HG03135 (cell line): Measurements from ENCODE around the gene PRKN.

Experiments
- ATAC-seq: cut with Tn5 transposase; IDR thresholded peaks from one replicate; pipeline ENCODE4 v1.9.1; 2021; ENCODE audit warnings: mild to moderate bottlenecking, moderate library complexity; ENCODE audit not compliant: unreplicated experiment

The PRKN gene

GRCh38 chr6:162153120-162153519 lies 574.4 kb downstream of the PRKN start:
- no peak for ATAC-seq

- ATAC-seq = no peak
Measured at GRCh38 chr6:162151021-162151665, 576.4 kb downstream of the PRKN start.

- ATAC-seq = no peak
Measured at GRCh38 chr6:162150295-162150694, 577.3 kb downstream of the PRKN start.

GRCh38 chr6:162149786-162150185 lies 577.8 kb downstream of the PRKN start:
- ATAC-seq = no peak

- no peak for ATAC-seq
Measured at GRCh38 chr6:162147805-162148204, 579.8 kb downstream of the PRKN start.

GRCh38 chr6:162147281-162147680 lies 580.3 kb downstream of the PRKN start:
- no peak for ATAC-seq

GRCh38 chr6:162140251-162140852 lies 587.2 kb downstream of the PRKN start:
- ATAC-seq = no peak

GRCh38 chr6:162125659-162126058 lies 601.9 kb downstream of the PRKN start:
- no peak for ATAC-seq

- ATAC-seq = no peak
Measured at GRCh38 chr6:162124710-162125435, 602.7 kb downstream of the PRKN start.

- ATAC-seq = no peak
Measured at GRCh38 chr6:162123797-162124196, 603.8 kb downstream of the PRKN start.

- no peak for ATAC-seq
Measured at GRCh38 chr6:162119341-162119740, 608.2 kb downstream of the PRKN start.

- no peak for ATAC-seq
Measured at GRCh38 chr6:162118706-162119105, 608.9 kb downstream of the PRKN start.

GRCh38 chr6:162116902-162117525 lies 610.6 kb downstream of the PRKN start:
- ATAC-seq = no peak

- no peak for ATAC-seq
Measured at GRCh38 chr6:162109480-162110050, 618.0 kb downstream of the PRKN start.

- ATAC-seq = no peak
Measured at GRCh38 chr6:162108041-162108440, 619.5 kb downstream of the PRKN start.

GRCh38 chr6:162100096-162100495 lies 627.5 kb downstream of the PRKN start:
- ATAC-seq = no peak

- ATAC-seq = no peak
Measured at GRCh38 chr6:162099685-162100084, 627.9 kb downstream of the PRKN start.

GRCh38 chr6:162092816-162093502 lies 634.6 kb downstream of the PRKN start:
- no peak for ATAC-seq

- no peak for ATAC-seq
Measured at GRCh38 chr6:162090734-162091133, 636.8 kb downstream of the PRKN start.

GRCh38 chr6:162088091-162088490 lies 639.5 kb downstream of the PRKN start:
- ATAC-seq = no peak

- ATAC-seq = no peak
Measured at GRCh38 chr6:162085561-162085960, 642.0 kb downstream of the PRKN start.
